ENCODE measurements around the gene CDH4.
"Not testable (repeated sequence)": the region's sequence is repeated elsewhere in the genome, so short reads cannot be mapped to it uniquely, and the experiment has no call there.

CDH4 gene

GRCh38 chr20:61475729-61476128 lies 223.7 kb downstream of the CDH4 start:
- DNase-seq: no peak

DNA sequence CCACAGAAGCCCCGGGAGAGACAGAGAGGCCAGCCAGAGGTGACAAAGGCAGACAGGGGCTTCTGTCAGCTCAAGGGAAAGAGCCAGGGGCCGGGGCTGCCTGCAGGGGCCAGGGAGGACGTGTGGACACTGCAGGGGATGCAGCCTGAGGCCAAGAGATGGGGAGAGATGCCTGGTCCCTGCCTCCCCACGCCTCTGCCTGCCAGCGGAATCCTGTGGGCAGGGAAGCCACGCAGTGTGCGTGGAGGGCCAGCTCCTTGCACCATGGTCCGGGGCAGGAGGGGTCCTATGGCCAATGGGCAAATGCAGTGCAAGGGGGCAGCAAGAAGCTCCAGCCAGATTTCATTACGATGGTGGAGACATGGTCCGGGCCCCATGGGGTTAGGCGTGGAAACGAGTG lies 224.9 kb downstream of the CDH4 start:
- DNase-seq: no peak

- no peak for DNase-seq
These were observed 225.4 kb downstream of the CDH4 start for GRCh38 chr20:61477451-61477861.

DNA sequence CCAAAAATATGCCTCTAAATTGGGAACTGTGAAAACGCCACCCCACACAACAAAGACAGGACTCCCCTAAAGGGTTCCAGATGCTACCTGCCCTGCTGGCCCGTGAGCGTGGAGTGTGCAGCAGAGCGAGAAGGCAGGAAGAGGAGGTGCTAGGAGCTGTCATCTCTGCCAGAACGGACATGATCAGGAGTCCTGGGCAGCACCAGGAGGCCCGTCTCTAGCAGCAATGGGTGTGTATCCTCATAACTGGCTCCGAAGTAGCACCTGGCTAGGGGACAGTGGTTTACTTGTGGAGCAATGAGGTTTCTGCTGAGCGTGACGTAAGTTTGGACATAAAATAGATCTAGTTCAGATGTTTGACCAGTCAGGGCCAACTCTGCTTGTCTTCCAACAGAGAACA lies 226.0 kb downstream of the CDH4 start:
- DNase-seq: no peak

- no peak for DNase-seq
These were observed 226.7 kb downstream of the CDH4 start for GRCh38 chr20:61478611-61479305.

DNA sequence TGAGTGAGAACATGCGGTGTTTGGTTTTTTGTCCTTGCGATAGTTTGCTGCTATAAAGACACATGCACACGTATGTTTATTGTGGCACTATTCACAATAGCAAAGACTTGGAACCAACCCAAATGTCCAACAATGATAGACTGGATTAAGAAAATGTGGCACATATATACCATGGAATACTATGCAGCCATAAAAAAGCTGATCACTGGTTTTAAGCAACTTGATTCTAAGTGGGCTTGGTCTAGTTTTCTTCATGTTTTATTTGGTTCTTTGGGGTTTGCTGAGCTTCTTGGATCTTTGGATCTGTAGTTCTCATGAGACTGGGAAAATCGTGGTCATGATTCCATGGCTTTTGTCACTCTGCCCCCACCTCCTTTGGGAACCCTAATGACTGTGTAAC lies 227.4 kb downstream of the CDH4 start:
- not testable (repeated sequence) for DNase-seq

- DNase-seq: no peak
These were observed 228.2 kb downstream of the CDH4 start for GRCh38 chr20:61480158-61480825.

GRCh38 chr20:61482056-61482887 lies 230.2 kb downstream of the CDH4 start:
- no peak for DNase-seq

DNA sequence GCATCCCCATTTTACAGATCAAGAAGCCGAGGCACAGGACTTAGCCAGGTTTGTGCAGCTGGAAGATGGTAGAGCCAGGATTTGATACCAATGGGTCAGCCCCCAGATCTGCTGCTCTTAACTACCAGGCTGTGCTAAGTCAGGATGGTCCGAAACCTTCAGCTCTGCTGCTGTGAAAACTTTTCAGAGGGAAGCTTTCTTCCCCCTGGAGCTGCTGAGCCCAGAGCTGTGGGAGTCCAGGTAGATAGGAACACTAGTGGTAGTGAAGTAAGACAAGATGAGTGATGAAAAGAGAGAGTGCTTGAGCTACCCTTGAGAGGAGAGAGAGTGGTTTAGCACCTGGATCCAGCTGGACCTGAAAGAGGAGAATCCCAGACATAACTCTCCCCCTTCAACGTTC lies 230.8 kb downstream of the CDH4 start:
- DNase-seq: no peak

- DNase-seq: no peak
These were observed 231.4 kb downstream of the CDH4 start for GRCh38 chr20:61483336-61484067.

GRCh38 chr20:61486198-61486597 lies 234.1 kb downstream of the CDH4 start:
- DNase-seq: no peak

DNA sequence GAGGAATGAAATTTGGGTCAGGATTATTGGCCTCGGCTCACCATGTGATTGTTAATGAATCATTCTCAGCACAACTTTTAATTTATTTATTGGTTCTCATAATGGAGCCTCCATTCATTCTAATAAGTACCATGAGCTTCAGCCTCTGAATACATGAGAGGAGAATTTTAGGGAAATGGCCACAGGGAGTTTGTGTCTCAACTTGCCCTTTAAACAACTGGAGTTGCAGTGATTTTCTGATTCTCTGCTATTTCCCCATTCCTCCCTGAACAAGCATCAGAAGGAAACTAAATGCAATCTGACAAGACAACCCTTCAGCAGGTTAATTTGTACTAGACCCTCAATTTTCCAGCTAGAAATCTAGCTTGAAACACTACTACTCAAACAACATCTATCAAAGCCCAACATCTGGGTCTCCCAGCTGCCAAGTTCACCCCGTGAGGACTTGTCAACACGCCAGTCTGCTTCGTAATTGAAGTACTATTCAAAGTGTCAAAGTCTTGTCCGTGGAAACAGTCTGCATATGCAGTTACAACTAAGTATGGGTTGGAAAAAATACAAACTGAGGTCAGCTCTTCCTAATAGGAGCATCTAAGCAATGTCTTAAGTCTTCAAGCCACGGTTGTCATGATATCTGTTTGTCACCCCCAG lies 235.4 kb downstream of the CDH4 start:
- DNase-seq: no peak

GRCh38 chr20:61487997-61488371 lies 235.9 kb downstream of the CDH4 start:
- DNase-seq: no peak

DNA sequence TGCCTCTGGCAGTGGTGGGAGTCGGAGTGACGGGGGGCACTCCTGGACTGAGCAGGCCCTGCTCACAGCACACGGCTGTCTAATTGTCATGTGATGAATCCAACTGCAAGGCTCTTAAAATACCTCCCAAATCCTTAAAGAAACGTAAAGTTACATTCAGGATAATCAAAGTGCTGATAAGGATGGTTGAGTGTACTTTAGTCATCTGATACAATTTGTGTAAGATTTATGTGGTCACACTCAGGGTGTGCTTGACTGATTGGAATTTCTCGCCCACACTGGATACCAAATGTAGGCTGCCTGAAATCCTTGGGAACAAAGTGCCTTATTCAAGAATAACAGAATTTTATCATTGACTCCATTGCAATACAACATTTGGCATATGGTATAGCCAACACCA lies 238.7 kb downstream of the CDH4 start:
- no peak for DNase-seq

DNA sequence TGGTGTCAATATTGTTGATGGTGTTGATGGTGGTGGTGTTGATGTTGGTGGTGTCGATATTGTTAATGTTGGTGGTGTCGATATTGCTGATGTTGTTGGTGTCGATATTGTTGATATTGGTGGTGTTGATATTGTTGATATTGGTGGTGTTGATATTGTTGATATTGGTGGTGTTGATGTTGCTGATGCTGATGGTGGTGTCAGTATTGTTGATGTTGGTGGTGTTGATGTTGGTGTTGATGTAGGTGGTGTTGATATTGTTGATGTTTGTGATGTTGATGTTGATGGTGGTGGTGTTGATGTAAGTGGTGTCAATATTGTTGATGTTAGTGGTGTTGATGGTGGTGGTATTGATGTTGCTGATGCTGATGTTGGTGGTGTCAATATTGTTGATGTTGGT lies 240.0 kb downstream of the CDH4 start:
- DNase-seq: no peak

- DNase-seq: no peak
These were observed 241.8 kb downstream of the CDH4 start for GRCh38 chr20:61493798-61494305.

DNA sequence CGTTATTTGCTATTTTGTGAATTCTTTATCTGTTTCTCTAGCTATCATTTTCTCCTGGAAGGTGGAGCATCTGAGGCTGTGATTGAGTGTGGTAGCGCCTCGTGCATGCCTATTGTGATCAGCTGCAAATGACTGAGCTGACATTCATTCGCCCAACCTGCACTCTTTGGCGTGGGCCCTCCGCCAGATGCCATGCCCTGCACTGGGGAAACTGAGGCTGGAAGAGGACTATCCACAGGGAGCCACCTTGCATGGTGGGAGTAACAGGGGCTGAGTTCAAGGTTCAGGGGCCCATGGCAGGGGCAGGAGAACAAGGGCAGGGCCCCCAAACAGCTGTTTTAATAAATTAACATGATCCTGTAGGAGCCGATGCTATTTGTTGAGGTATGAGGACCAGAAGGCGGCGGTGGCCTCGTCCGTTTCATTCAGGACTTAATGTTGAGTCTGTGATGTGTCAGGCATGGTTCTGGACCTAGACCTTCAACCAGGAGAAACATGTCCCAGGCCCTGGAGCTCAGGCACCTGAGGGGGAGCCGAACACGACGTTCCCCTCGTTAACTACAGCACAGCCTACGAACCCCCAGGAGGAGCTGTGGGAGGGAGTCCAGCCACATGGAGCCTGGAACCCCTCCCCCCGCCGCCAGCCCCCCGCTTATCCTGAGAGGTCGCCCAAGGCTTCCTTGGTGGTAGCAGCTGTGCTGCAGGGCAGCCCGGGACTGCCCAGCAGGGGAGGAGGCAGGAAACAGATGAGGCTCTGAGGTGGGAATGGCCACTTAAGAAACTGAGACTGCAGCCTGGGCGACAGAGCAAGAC lies 242.9 kb downstream of the CDH4 start:
- no peak for DNase-seq

DNA sequence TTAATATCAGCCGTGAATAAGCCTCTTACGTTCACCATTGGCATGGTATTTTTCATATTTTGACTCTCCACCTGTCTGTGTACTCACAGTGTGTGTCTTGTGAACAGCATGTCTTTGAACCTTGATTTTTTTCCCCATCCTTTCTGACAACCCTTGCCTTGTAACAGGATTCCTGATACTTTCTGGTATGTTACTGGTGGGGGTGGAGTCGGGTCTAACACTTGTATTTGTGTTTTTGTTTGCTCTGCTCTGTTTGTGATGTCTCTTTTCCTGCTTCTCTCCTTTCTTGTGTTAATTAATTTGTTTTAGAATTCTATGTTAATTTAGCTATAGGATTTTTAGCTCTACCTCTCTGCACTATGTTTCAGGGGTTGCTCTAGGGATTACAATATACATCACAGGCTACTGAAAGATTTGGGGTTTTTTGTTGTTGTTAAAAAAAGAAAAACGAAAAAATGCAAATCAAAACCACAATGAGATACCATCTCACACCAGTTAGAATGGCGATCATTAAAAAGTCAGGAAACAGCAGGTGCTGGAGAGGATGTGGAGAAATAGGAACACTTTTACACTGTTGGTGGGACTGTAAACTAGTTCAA lies 245.1 kb downstream of the CDH4 start:
- no peak for DNase-seq

GRCh38 chr20:61499859-61500554 lies 247.9 kb downstream of the CDH4 start:
- no peak for DNase-seq

GRCh38 chr20:61500791-61501321 lies 248.8 kb downstream of the CDH4 start:
- DNase-seq: no peak

Measured in NCI-H510A treated with DMSO at 0.1 percent for 48 hours (cell line).